GM21529 (cell line): ENCODE data around the gene UGT2B7.
"Not testable (repeated sequence)": the region's sequence is repeated elsewhere in the genome, so short reads cannot be mapped to it uniquely, and the experiment has no call there.

Experiments
- ATAC-seq: cut with Tn5 transposase; IDR thresholded peaks from one replicate; pipeline ENCODE4 v1.9.1; 2021; ENCODE audit not compliant: unreplicated experiment

Gene UGT2B7

GRCh38 chr4:69078852-69079251 lies 17.4 kb upstream of the UGT2B7 start:
- no peak for ATAC-seq

- ATAC-seq, result no peak
These were observed 7.8 kb upstream of the UGT2B7 start for GRCh38 chr4:69088473-69088872.

- no peak for ATAC-seq
These were observed 6.9 kb upstream of the UGT2B7 start for GRCh38 chr4:69089388-69089787.

GRCh38 chr4:69092190-69092589 lies 4.1 kb upstream of the UGT2B7 start:
- no peak for ATAC-seq

DNA sequence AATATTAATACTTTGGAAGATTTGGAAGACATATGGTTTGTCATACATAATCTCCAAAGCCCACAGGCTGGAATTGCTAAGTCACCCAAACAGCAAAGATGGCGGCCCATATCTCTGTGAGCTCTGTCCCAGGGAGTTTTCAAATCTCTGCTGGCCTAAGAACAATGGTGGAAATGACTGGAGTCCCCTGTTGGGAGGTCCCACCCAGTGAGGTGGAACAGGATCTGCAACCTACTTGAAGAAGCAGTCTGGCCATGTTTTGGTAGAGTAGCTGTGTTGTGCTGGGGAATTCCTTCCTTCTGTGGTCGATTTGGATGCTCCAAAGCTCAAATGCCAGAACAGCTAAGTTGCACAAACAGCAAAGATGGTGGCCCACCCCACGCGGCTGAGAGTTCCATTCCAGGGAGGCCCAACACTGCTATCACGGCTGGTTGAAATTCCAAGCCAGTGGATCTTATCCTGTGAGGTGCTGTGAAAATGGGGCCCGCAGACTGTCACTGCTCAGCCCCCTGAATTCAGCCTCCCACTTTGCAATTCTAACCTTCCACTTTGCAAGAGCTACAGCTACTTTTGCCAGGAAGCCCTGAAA lies 3.2 kb upstream of the UGT2B7 start:
- no peak for ATAC-seq

DNA sequence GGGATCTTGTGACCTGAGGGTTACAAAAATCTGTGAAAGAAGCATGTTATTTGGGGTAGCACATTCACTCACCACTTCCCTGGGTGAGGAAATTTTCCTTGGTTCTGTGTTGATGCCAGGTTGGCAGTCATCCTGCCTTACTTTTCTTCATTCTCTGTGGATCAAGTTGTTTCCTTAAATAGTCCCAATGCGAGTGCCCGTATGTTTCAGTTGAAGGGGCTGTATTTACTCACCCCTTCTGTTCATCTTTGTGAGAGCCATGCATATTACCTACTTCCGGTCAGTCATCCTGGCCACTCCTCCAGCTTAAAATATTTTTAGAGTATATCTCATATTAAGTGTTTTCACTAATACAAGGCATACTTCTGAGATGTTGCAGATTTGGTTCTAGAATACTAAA lies 2.6 kb upstream of the UGT2B7 start:
- no peak for ATAC-seq

DNA sequence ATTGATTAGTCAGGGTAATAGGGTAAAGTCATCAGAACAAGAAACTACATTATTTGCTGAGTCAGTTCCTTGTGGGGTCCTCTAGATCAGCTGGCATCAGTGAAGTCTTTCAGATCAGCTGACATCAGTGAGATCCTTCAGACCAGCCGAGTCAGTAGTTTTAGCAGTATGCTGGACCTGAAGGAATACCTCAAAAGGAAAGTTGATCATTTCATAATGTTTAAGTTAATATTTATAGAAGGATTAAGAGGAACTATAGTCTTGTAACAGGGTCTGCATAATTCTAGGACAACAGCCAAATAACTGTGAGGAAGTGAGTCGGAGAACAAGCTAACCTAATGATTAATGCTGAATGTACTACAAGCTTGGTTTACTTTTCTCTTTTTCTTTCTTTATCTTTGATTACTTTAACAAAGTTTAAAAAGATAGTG lies 958 bp upstream of the UGT2B7 start:
- no peak for ATAC-seq

DNA sequence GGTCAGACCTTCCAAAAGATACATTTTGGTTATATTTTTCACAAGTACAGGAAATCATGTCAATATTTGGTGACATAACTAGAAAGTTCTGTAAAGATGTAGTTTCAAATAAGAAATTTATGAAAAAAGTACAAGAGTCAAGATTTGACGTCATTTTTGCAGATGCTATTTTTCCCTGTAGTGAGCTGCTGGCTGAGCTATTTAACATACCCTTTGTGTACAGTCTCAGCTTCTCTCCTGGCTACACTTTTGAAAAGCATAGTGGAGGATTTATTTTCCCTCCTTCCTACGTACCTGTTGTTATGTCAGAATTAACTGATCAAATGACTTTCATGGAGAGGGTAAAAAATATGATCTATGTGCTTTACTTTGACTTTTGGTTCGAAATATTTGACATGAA lies 536 bp downstream of the UGT2B7 start:
- no peak for ATAC-seq

DNA sequence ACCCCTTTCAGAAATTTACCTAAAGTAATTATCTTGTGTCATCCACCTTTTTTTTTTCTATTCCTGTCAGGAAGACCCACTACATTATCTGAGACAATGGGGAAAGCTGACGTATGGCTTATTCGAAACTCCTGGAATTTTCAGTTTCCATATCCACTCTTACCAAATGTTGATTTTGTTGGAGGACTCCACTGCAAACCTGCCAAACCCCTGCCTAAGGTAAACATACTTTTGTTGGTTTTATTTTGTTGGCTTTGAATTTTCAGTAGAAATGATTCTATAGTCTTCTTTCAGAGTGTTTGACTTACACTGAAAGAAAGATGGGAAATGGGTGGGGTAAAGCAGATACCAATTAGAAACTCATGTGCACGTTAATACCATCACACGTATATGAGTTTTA lies 2.2 kb downstream of the UGT2B7 start:
- no peak for ATAC-seq

DNA sequence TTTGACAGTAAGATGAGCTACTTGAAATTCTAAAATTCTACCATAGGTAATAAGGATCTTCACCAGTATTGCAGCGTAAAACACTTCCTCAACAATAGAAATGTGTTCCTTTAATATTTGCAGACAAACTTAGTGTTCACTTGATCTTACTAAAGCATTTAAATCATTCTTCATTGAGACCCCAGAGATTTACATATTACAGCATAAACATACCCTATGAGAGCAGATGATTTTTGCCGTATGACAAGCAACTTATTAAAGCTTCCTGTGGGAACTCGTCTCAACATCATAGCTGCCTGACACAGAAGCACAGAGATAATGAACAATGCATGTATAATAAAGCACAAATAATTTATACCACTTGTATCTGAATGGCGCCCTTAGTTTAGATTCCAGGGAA lies 3.6 kb downstream of the UGT2B7 start:
- ATAC-seq, result no peak

DNA sequence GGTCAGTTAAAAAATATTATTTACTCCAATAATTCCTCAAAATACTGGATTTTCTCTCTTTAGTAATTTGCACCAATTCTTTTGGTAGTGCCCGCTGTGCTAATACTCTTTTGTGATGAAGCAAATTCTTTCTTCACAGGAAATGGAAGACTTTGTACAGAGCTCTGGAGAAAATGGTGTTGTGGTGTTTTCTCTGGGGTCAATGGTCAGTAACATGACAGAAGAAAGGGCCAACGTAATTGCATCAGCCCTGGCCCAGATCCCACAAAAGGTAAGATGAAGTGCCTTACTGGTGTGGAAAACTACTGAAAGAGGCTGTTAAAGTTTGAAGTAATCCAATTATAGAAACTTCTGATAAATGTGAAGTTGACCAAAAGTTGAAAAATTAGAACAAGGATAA lies 6.4 kb downstream of the UGT2B7 start:
- not testable (repeated sequence) for ATAC-seq

GRCh38 chr4:69104719-69105275 lies 8.5 kb downstream of the UGT2B7 start:
- ATAC-seq, result no peak

GRCh38 chr4:69115151-69115850 lies 19.0 kb downstream of the UGT2B7 start:
- not testable (repeated sequence) for ATAC-seq

- no peak for ATAC-seq
These were observed 19.6 kb downstream of the UGT2B7 start for GRCh38 chr4:69115851-69116213.

GRCh38 chr4:69116645-69117321 lies 20.5 kb downstream of the UGT2B7 start:
- no peak for ATAC-seq

GRCh38 chr4:69120870-69121269 lies 24.6 kb downstream of the UGT2B7 start:
- no peak for ATAC-seq

GRCh38 chr4:69122476-69122875 lies 26.2 kb downstream of the UGT2B7 start:
- ATAC-seq, result no peak

- no peak for ATAC-seq
These were observed 28.7 kb downstream of the UGT2B7 start for GRCh38 chr4:69124941-69125340.

GRCh38 chr4:69126024-69126423 lies 29.8 kb downstream of the UGT2B7 start:
- ATAC-seq, result peak; percentile 42

DNA sequence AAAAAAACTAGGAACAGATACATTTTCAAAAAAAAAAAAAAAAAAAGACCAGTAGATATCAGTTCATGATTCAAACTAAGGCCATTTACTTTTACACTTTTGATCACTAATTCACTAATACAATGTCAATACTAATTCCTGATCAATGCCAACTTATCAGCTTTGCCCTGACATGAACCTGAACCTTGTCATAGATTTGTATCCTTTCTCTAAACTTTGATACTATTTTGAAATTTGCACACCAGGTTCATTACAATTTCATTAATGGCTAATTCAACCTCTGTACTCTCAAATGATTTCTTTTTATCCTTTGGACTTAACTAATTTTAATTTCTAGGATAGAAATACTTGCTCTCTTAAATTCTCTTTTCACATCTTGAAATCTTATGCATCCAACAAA lies 37.7 kb downstream of the UGT2B7 start:
- ATAC-seq, result no peak

GRCh38 chr4:69134471-69134870 lies 38.2 kb downstream of the UGT2B7 start:
- ATAC-seq, result no peak

GRCh38 chr4:69141320-69141719 lies 45.0 kb downstream of the UGT2B7 start:
- no peak for ATAC-seq
